HG02840 (cell line): ENCODE data around the gene SSH2.
"Not testable (repeated sequence)": the region's sequence is repeated elsewhere in the genome, so short reads cannot be mapped to it uniquely, and the experiment has no call there.

ENCODE experiments used
- ATAC-seq: cut with Tn5 transposase; IDR thresholded peaks from one replicate; pipeline ENCODE4 v1.9.1; 2021; ENCODE audit warnings: mild to moderate bottlenecking, moderate library complexity, moderate number of reproducible peaks; ENCODE audit not compliant: unreplicated experiment, low FRiP score

The SSH2 gene

GRCh38 chr17:29929533-29930408, at the start of gene SSH2:
Gene SSH2, minus strand, starts transcription at chr17:29930228. Its CDS starts 228 bp downstream, at chr17:29930000.
- peak; percentile 55 for ATAC-seq

- no peak for ATAC-seq
These were observed 47.8 kb upstream of the SSH2 start for GRCh38 chr17:29977836-29978235.

GRCh38 chr17:29973005-29973404, 43.0 kb upstream of the SSH2 start:
- ATAC-seq, result no peak

GRCh38 chr17:29972277-29972676, 42.2 kb upstream of the SSH2 start:
- ATAC-seq, result no peak

- ATAC-seq, result no peak
These were observed 38.2 kb upstream of the SSH2 start for GRCh38 chr17:29968271-29968670.

GRCh38 chr17:29962656-29963055, 32.6 kb upstream of the SSH2 start:
- ATAC-seq, result no peak

- no peak for ATAC-seq
These were observed 29.8 kb upstream of the SSH2 start for GRCh38 chr17:29959658-29960337.

- ATAC-seq, result no peak
These were observed 29.1 kb upstream of the SSH2 start for GRCh38 chr17:29958947-29959657.

- not testable (repeated sequence) for ATAC-seq
These were observed 27.5 kb upstream of the SSH2 start for GRCh38 chr17:29957488-29957887.

- no peak for ATAC-seq
These were observed 26.2 kb upstream of the SSH2 start for GRCh38 chr17:29956225-29956624.

GRCh38 chr17:29954405-29954804, 24.4 kb upstream of the SSH2 start:
- ATAC-seq, result no peak

GRCh38 chr17:29949696-29950095, 19.7 kb upstream of the SSH2 start:
- ATAC-seq, result no peak

- no peak for ATAC-seq
These were observed 18.6 kb upstream of the SSH2 start for GRCh38 chr17:29948448-29949215.

GRCh38 chr17:29945281-29945680, 15.3 kb upstream of the SSH2 start:
- no peak for ATAC-seq

GRCh38 chr17:29941334-29941733, 11.3 kb upstream of the SSH2 start, which contains the start of gene EFCAB5:
Gene EFCAB5, plus strand, starts transcription at chr17:29941634. Its CDS starts 163 bp downstream, at chr17:29941797.
- no peak for ATAC-seq

GRCh38 chr17:29936724-29937123, 6.7 kb upstream of the SSH2 start:
- ATAC-seq, result no peak

- ATAC-seq, result not testable (repeated sequence)
These were observed 5.9 kb upstream of the SSH2 start for GRCh38 chr17:29935909-29936308.

- no peak for ATAC-seq
These were observed 3.4 kb upstream of the SSH2 start for GRCh38 chr17:29933379-29933778.

GRCh38 chr17:29931231-29931932, 1.4 kb upstream of the SSH2 start:
- ATAC-seq, result peak; percentile 54
